ENCODE results near the gene MZB1. TPM values are rescaled to one million over a fixed set of nuclear protein-coding genes. Genes with fewer than 3 reads are reported as not detected.
A peak's percentile ranks its signal among the peaks of the same experiment; 100 is the strongest.

The MZB1 gene
- total RNA-seq, 1 donor from 2014 or later, result 5.2 TPM

DNA sequence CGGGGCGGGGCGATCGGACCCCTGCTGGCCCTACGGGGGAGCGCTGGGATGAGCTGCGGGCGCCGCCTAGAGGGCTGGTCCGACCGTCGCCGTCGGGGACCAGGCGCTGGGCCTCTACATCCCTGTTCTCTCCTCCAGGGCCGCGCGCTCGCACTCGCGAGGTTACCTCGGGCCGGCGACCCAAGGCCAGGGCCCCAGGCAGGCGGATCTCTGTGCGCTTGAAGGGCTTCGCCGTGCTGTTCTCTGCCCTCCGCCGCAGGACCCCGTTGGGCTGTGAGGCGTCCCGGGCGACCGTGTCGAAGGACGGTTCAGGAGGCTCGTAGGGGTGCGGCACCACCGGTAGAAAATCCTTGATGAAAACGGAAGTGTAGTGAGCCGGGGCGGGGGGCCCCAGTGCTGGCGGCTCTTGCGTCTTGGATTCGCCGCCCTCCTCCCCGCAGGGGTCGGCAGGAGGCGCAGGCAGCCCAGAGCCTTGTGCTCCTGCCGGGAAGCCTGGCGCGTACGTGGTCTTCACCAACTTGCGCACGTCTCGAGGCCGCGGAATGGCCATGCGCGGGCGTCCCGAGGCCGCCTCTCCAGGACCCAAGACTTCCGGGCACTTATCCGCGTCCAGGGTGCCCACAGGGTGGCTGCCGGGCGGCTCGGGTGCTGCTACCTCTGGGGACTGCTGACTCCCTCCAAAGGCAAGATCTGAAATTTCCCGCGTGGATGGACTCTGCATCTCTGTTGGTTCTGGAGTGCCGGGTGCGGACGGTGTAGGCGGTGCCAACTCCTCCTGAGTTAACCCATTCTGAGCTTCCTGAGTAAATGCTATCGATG is 3.2 kb upstream of the MZB1 start:
- TF ChIP-seq, protein P1, sequence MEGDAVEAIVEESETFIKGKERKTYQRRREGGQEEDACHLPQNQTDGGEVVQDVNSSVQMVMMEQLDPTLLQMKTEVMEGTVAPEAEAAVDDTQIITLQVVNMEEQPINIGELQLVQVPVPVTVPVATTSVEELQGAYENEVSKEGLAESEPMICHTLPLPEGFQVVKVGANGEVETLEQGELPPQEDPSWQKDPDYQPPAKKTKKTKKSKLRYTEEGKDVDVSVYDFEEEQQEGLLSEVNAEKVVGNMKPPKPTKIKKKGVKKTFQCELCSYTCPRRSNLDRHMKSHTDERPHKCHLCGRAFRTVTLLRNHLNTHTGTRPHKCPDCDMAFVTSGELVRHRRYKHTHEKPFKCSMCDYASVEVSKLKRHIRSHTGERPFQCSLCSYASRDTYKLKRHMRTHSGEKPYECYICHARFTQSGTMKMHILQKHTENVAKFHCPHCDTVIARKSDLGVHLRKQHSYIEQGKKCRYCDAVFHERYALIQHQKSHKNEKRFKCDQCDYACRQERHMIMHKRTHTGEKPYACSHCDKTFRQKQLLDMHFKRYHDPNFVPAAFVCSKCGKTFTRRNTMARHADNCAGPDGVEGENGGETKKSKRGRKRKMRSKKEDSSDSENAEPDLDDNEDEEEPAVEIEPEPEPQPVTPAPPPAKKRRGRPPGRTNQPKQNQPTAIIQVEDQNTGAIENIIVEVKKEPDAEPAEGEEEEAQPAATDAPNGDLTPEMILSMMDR (IDR thresholded peaks at IDR 0.05), result peak; percentile 53
- Histone ChIP-seq H3K27me3 (peaks cover 19% of the 10 kb centered on the region), H3K27ac (no peak overlapping the region), H3K4me3 (peak overlapping the region; percentile 58), H3K9me3 (no peaks in the 10 kb centered on the region), H3K36me3 (no peaks in the 10 kb centered on the region), H3K4me1 (peaks cover 28% of the 10 kb centered on the region)
- intact Hi-C loops (cut with DNase I), result no loop called here
- DNase-seq (peak; percentile 84), ATAC-seq (peak; percentile 77)

DNA sequence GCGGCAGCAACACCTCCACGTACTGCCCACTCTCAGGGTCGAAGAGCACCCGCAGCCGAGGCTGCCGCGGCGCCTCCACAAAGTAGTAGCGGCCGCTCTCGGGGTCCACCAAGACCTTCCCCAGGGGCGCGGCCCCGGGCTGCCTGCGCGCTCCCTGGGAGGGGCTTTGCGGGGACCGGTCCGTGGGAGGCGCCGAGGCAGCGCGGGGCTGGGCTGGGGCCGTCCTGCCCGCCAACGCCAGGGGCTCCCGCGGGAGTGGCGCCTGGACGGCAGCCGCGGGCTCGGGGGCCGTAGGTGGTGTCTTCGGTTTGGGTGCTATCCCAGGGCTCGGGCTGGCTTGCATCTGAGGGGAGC is 2.6 kb upstream of the MZB1 start:
- Histone ChIP-seq H3K27me3 (peaks cover 19% of the 10 kb centered on the region), H3K9me3 (no peaks in the 10 kb centered on the region), H3K4me1 (peaks cover 29% of the 10 kb centered on the region), H3K27ac (no peak overlapping the region), H3K36me3 (no peaks in the 10 kb centered on the region), H3K4me3 (peak overlapping the region; percentile 58)
- intact Hi-C loops (cut with DNase I), result no loop called here
- ATAC-seq, result peak; percentile 1
- TF ChIP-seq, protein P1 (IDR thresholded peaks at IDR 0.05), result no peak
- DNase-seq, result no peak

DNA sequence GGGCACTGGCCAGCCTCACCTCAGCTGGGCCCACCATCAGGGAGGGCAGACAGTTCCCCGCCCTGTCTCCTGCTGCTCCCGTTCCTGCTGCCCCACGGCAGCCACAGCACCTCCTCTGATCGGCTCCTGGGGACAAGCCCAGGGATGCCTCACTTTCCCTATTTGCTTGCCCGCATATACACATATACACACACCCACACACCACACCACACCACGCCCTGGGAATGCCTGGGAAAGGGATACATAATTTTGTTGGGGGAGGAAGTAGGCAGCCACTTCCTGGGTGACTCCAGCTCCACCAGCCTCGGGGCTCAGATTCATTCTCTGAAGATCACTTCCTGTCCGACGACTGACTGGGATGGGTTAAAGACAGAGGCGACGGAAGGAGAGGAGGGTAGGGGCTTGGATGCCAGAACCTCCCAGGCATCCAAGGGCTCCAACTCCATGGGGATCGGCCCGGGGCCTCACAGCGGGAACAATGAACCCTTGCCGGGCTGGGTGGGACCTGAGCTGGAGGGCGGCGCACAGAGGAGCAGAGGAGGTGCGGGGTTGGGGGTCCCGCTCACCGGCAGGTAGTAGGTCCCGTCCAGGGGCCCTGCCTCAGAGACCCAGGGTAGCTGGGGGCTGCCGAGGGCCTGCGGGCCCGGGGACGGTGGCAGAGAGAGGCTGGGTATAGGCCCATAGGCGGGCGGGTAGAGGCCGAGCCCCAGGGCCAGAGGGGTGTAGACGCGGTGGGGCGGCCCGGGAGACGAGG is 2.0 kb upstream of the MZB1 start:
- peaks cover 29% of the 10 kb centered on the region for H3K4me1 ChIP-seq
- intact Hi-C loops (cut with DNase I), result no loop called here
- peak overlapping the region; percentile 58 for H3K4me3 ChIP-seq
- H3K36me3 ChIP-seq, result no peaks in the 10 kb centered on the region
- H3K27ac ChIP-seq, result no peak overlapping the region
- no peaks in the 10 kb centered on the region for H3K9me3 ChIP-seq
- no peak for DNase-seq
- TF ChIP-seq, protein P1 (IDR thresholded peaks at IDR 0.05), result no peak
- H3K27me3 ChIP-seq, result peaks cover 19% of the 10 kb centered on the region
- no peak for ATAC-seq

DNA sequence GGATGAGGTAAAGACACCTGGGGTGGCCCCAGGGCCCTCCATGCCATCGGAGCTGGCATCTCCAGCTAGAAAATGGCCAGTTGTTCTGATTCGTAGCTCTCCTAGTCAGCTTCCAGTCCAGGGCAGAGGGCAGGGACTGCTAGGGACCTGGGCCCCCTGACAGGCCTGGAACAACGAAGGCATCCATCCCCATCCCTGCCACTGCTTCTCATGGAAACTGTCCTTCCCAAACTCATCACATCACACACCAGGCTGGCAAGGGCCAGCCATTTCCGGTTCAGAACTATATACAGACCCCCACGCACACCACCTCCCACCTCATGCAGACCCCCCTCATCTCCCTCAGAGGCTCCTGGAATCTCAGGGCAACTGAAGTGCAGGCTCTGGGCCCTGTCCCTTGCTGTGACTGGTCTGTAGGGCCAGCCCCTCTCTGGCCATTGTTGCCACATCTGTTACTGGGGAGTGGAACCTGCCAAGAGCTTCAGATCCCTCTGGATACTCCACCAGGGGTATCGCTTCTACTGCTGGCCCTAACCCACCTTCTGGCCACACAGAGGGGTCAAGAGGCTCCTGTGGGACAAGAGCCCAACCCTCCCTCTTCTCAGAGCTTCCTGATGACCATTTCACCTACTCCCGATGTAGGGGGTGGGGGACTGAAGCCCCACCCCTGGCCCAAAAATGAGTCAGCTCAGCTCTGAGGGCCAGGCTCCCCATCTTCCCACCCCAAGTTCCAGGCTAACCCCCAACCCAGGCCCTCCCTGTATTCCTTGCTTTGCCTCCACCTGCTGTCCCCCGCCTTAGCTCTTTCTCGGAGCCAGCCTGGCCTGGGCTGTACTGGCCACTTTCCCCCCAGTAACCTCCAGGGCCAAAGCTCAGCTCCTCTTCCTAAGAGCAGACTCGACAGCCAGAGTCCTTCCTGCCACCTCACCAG is 1.2 kb upstream of the MZB1 start:
- DNase-seq, result no peak
- ATAC-seq, result no peak
- H3K36me3 ChIP-seq, result no peaks in the 10 kb centered on the region
- no peaks in the 10 kb centered on the region for H3K9me3 ChIP-seq
- H3K4me1 ChIP-seq, result peaks cover 29% of the 10 kb centered on the region
- TF ChIP-seq, protein P1 (IDR thresholded peaks at IDR 0.05), result no peak
- intact Hi-C loops (cut with DNase I), result no loop called here
- H3K4me3 ChIP-seq, result no peak overlapping the region
- no peak overlapping the region for H3K27ac ChIP-seq
- peaks cover 19% of the 10 kb centered on the region for H3K27me3 ChIP-seq

DNA sequence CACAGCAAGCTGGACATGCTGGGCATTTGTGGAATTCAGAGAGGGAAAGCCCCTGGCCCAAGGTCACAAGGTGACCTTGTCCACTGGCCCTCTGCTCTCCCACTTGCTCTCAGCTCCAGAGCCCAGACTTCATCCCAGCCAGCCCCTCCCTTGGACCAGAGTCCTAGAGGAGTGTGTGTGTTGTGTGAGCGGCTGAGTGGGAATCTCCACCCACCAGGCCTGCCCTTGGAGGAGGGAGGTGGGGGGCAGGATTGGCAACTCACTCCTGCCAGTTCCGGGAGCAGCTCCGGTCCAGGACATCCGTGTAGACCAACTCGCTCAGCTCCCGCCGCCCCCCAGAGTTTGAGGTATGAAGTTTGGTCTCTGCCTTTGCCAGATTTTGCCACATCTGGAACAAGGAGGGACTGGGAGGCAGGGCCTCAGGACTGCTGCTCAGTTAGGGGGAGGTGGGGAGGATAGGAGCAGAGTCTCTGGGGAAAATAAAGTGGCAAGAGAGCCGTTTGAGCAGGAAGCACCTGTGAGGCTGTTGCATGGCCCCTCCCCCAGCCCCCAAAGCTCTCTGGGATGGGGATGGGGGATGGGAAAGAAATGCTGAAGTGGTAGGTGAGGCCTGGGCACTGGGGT is 1.4 kb downstream of the MZB1 start:
- intact Hi-C loops (cut with DNase I), result no loop called here
- Histone ChIP-seq H3K27ac (no peak overlapping the region), H3K4me3 (no peak overlapping the region), H3K27me3 (peaks cover under 1% of the 10 kb centered on the region), H3K4me1 (peaks cover 16% of the 10 kb centered on the region), H3K36me3 (no peaks in the 10 kb centered on the region), H3K9me3 (no peaks in the 10 kb centered on the region)
- DNase-seq (peak; percentile 63), ATAC-seq (peak; percentile 3)
- TF ChIP-seq, protein P1 (IDR thresholded peaks at IDR 0.05), result no peak
